ENCODE data around the gene PSEN1.

PSEN1 gene

DNA sequence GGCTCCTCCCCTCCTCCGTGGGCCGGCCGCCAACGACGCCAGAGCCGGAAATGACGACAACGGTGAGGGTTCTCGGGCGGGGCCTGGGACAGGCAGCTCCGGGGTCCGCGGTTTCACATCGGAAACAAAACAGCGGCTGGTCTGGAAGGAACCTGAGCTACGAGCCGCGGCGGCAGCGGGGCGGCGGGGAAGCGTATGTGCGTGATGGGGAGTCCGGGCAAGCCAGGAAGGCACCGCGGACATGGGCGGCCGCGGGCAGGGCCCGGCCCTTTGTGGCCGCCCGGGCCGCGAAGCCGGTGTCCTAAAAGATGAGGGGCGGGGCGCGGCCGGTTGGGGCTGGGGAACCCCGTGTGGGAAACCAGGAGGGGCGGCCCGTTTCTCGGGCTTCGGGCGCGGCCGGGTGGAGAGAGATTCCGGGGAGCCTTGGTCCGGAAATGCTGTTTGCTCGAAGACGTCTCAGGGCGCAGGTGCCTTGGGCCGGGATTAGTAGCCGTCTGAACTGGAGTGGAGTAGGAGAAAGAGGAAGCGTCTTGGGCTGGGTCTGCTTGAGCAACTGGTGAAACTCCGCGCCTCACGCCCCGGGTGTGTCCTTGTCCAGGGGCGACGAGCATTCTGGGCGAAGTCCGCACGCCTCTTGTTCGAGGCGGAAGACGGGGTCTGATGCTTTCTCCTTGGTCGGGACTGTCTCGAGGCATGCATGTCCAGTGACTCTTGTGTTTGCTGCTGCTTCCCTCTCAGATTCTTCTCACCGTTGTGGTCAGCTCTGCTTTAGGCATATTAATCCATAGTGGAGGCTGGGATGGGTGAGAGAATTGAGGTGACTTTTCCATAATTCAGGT is at the start of gene PSEN1:
PSEN1 (plus strand) TSS at position 121 of the 839 bp plus-strand sequence. CDS start 11,513 bp downstream, outside the sequence.
- peak; percentile 84 for FAIRE-seq
- DNase-seq (ENCODE audit: low spot score), result peak; percentile 100

DNA sequence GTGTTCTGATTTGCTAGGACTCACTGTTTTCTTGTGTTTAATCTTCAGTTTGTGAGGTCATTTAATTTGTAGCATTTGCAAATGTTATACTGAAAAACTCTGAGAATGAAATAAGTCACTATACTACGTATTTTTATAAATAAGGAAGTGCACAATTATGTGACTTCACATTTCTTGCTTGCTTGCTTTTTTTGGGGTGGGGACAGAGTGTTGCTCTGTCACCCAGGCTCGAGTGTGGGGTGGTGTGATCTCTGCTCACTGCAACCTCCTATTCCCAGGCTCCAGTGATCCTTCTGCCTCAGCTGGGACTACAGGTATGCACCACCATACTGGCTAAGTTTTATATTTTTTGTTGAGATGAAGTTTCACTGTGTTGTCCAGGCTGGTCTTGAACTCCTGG is 45.3 kb upstream of the PSEN1 start:
- peak; percentile 71 for FAIRE-seq

DNA sequence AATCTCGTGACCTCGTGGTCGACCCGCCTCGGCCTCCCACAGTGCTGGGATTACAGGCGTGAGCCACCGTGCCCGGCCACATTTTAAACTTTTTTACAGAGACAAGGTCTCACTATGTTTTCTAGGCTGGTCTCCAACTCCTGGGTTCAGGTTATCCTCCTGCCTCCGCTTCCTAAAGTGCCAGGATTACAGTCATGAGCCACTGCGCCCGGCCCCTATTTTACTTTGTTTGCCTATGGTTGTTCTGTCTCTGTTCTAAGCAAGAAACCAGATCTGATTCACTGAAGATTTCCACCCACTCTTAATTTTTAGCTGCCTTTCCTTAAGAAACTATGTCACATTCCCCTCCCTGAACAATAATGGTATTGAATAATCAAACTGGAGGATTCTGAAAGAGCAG is 38.9 kb upstream of the PSEN1 start:
- no peak for DNase-seq (ENCODE audit: low spot score)
- FAIRE-seq, result no peak

More for the DNA sequence above, 45.3 kb upstream of the PSEN1 start:
- no peak for DNase-seq (ENCODE audit: low spot score)

DNA sequence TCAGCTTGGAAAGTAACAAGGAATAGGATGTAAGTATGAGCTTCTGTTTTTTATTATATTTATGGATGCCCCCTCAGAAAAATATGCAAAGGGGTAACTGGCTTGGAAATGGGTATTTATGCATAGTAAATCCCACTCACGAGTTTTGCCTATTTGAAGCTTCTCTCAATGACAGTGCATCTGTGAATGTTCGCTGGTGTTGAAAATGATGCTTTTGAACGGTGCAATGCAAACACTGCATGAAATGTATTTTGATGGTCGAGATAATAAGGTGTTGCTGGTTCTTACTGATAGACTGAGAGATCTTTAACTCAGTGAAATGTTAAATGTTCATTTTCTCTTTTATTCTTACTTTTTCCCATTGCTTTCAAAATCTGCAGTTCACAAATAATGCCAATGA is 36.0 kb upstream of the PSEN1 start:
- no peak for DNase-seq (ENCODE audit: low spot score)
- FAIRE-seq, result peak; percentile 89

DNA sequence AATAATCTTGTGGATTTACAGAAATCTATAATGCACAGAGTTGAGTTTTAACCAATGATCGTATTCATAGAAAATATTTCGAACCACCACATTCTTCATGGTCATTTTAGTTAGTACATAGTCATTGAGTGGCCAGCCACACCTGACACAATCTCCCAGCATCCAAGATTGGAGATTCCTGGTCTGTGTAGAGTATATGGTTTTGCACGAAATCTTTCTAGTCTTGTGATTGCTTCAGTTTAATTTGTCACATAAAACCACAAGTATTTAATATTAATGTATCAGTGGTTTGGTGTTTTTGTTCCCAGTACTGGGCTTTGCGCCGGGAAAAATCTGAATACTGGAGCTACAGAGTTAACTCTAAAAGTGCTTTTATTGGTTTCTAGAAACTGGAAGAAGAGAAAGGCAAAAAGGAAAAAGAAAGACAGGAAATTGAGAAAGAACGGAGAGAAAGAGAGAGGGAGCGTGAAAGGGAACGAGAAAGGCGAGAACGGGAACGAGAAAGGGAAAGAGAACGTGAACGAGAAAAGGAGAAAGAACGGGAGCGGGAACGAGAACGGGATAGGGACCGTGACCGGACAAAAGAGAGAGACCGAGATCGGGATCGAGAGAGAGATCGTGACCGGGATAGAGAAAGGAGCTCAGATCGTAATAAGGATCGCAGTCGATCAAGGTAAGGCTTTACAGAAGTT is 33.4 kb upstream of the PSEN1 start:
- FAIRE-seq, result no peak
- no peak for DNase-seq (ENCODE audit: low spot score)

DNA sequence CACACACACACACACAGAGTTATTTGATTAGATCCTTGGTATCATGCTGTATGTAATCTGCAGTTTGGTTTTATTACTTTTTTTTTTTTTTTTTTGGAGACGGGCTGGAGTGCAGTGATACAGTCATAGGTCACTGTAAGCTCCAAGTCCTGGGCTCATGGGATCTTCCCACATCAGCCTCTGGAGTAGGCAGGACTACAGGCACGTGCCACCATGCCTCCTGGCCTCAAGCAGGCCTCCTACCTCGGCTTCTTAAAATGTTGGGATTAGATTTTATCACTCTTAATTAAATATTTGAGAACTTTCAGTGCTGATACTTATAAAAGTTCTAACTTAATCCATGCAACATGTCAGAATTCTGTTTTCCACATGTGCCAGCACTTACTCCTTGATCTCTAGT is 31.3 kb upstream of the PSEN1 start:
- peak; percentile 44 for FAIRE-seq
- no peak for DNase-seq (ENCODE audit: low spot score)

DNA sequence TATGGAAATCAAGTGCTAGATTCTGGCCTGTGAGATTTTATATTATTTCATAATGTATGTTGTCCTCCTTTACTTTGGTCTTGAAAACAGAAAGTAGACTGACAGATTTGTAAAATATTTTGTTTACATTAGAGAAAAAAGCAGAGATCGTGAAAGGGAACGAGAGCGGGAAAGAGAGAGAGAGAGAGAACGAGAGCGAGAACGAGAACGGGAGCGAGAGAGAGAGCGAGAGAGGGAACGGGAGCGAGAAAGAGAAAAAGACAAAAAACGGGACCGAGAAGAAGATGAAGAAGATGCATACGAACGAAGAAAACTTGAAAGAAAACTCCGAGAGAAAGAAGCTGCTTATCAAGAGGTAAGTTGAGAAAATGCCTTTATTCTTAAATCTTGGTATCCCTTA is 30.6 kb upstream of the PSEN1 start:
- FAIRE-seq (no peak), DNase-seq (ENCODE audit: low spot score) (no peak)

DNA sequence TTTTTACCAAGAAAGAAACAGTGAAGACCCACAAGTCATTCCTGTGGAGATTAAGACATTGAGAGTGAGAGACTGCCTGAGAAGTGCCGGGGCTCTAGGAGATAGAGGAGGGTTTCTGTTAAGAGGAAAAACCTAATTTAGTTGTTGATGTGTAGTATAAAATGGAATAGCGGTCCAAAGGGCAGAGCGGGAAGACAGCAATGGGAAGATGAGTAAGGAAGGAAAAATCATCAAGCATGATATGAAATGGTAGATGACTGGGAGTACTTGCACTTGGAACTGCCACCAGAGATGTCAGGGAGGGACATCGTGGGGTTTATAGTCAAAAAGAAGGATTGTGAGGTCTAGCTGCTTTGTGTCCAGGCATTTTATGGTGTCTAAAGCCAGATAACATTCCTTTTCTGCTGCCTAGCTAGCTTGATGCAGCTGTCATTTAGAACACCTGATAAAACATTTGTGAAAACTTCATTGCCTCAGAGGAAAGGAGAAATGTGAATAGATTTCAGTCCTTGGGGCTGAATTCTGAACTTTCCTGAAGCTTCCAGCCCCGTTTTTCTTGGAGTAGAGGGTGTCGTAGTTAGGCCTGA is 20.1 kb upstream of the PSEN1 start:
- FAIRE-seq (peak; percentile 81), DNase-seq (ENCODE audit: low spot score) (no peak)

DNA sequence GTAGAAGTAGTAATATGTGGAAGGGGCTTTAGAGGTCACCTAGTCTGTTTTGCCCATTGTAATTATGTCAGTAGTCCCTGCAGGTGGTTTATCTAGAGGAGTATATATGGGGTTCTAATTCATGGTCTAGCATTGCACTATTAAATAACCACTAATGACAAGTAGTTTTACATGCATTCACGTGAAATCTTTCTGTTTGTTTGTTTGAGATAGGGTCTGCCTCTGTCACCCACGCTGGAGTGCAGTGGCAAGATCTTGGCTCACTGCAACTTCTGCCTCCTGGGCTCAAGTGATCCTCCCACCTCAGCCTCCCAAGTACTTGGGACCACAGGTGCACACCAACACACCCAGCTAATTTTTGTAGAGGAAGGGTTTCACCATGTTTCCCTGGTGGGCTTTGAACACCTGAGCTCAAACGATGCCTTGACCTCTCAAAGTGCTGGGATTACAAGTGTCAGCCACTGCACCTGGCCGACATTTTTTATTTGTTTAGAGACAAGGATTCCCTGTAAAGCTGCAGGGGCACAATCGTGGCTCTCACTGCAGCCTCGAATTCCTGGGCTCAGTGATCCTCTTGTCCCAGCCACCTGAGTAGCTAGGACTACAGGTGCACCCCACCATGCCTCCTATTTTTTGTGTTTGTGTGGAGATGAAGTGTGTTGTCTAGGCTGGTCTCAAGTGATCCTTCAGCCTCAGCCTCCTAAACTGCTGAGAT is 12.0 kb upstream of the PSEN1 start:
- FAIRE-seq (no peak), DNase-seq (ENCODE audit: low spot score) (no peak)

DNA sequence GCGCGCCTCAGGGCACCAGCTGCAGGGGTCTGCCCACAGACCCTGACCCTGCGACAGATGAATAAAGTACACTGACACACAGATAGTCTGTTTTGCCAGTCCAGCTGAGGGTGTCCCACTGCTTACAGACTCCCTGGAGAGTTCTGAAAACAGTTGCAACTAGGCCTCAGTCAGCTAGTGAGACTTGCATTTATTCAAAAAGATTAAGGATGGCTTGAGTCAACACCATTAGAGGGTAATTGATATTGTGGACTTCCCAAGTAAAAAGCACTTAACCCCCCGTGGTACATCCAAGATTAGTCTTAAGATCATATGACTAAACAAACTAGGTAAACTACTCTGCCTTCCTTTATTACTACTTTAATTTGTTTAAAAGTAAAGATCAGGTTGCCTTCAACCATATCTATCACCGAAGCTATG is 11.1 kb upstream of the PSEN1 start:
- DNase-seq (ENCODE audit: low spot score), result no peak
- FAIRE-seq, result no peak

DNA sequence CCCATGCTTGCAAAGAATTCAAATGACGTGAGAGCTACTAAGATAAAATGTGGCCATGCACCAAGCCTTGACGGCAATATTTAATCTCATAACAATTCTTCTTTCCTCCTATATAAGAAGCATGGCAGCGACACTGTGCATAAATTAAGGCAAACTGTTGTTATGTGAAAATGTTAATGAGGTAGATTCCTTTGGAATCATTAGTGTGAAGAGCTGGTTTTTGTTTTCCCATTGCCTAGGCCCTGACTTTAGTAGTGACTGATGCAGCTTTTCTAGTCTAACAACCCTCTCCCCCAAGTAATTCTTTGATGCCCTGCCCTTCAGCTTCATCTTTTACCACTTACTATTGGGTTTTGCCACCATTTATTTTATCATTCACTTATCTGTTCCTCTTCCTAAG is 10.6 kb upstream of the PSEN1 start:
- FAIRE-seq (no peak), DNase-seq (ENCODE audit: low spot score) (no peak)

DNA sequence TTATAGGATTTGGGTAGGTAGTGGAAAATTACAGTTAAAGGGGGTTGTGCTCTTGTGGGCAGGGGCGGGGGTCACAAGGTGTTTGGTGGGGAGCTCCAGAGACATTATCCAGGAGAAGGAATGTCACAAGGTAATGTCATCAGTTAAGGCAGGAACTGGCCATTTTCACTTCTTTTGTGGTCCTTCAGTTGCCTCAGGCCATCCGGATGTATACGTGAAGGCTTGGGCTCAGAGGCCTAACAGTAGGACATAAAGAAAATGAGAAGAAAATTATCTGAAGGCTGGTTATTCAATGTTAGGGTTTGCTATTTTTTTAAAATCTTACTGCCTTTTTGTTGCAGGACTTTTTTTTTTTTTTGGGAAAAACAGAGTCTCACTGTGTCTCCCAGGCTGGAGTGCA is 2.5 kb upstream of the PSEN1 start:
- DNase-seq (ENCODE audit: low spot score), result no peak
- FAIRE-seq, result no peak

DNA sequence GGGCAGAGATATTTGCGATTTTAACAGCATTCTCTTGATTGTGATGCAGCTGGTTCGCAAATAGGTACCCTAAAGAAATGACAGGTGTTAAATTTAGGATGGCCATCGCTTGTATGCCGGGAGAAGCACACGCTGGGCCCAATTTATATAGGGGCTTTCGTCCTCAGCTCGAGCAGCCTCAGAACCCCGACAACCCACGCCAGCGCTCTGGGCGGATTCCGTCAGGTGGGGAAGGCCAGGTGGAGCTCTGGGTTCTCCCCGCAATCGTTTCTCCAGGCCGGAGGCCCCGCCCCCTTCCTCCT is 271 bp upstream of the PSEN1 start:
- DNase-seq (ENCODE audit: low spot score) (no peak), FAIRE-seq (no peak)

DNA sequence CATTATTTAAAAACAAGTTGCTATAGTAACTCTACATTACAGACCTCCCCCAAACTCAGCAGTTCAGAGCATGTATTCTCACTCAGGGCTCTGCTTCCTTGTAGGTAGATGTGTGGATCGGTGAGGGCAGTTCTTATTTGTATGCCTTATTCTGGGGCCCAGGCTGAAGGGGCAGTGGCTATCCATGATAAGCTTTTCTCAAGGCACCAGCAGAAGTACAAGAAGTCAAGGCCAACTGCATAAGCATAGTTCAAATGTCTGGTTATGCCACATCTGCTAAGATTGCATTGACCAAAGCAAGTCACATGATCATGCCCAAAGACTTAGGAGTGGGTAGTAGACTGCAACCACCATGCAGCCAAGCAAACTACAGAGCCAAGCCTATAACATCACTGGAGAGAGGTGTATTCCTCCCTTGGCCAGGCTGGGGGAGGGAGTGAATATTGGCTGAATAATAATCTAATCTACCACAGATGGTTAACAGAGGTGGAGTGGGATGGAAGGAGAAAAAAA is 4.6 kb downstream of the PSEN1 start:
- FAIRE-seq, result peak; percentile 23

DNA sequence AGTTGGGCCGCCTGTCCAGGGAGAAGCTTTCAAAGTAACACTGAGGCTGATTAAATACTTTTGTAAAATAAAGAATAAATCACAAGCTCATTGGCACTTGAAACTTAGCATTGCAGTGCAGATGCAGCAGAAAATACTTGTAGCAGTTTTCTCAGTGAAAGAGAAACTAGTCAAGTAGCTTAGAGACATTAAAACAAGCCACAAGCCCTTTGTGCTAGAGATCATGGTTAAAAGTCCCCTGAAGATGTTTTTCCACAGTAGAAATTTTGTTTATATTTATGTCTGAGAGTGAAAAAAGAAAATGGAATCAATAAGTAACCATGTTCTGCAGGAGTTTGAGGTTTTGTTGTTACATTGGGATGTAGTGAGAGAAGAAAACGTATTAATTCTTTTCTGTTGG is 5.9 kb downstream of the PSEN1 start:
- FAIRE-seq, result no peak
- DNase-seq (ENCODE audit: low spot score), result no peak

More for the DNA sequence above, 4.6 kb downstream of the PSEN1 start:
- DNase-seq (ENCODE audit: low spot score), result no peak

DNA sequence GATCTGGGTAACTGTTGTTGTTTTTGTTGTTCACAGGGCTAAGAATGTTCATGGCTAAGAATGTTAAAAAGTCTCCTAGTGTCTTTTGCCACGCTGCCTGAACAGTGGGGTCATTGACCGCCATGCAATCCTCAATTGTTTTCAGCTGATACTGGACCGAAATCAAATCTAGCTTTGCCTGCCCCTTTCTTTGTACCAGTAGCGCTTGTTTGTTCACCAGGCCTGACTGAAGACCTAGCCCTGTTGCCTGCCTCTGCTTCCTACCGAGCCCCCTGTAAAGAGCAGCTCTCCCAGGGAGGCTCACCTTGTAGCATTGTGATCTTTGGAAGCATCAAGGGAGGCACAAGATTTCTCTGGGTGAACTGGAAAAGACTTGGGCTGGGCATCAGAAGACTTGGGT is 6.7 kb downstream of the PSEN1 start:
- DNase-seq (ENCODE audit: low spot score) (no peak), FAIRE-seq (no peak)

DNA sequence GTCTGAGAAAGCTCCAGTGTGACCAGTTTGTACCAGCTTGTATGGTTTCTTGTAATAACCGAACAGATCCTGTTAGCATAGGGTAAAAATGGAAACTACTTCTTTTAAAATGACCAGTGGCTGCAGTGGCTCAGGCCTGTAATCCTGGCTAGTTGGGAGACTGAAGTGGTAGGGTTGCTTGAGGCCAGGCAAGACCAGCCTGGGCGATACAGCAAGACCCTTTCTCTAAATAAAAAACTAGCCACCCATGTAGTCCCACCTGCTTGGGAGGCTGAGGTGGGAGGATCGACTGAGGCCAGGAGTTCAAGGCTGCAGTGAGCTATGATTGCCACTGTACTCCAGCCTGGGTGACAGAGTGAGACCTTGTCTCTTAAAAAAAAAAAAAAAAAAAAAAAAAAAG is 7.3 kb downstream of the PSEN1 start:
- FAIRE-seq (no peak), DNase-seq (ENCODE audit: low spot score) (no peak)

DNA sequence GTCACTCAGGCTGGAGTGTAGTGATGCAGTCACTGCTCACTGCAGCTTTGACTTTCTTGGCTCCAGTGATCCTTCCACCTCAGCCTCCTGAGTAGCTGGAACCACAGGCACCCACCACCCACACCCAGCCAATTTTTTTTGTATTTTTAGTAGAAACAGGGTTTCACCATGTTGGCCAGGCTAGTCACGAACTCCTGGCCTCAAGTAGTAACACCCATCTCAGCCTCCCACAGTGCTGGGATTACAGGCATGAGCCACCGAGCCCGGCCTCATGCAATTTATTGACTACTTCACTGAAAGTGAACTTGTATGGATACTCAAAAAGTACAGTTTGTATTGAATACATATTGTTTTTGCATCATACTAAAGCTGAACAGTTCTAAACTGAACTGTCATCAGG is 9.1 kb downstream of the PSEN1 start:
- FAIRE-seq, result no peak
- no peak for DNase-seq (ENCODE audit: low spot score)

DNA sequence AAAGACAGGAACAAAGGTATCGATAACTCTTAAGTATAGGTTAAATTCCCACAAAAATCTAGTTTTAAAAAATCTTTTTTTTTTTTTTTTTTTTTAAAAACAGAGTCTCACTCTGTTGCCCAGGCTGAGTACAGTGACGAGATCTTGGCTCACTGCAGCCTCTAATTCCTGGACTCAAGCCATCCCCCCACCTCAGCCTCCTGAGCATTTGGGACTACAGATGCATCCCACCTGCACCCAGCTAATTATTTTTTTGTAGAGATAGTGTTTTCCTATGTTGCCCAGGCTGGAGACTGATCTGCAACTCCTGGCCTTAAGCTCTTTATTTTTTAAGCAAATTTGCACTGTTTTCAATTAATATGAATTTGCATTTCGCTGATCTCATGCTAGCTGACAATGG is 9.8 kb downstream of the PSEN1 start:
- DNase-seq (ENCODE audit: low spot score), result no peak
- peak; percentile 72 for FAIRE-seq

DNA sequence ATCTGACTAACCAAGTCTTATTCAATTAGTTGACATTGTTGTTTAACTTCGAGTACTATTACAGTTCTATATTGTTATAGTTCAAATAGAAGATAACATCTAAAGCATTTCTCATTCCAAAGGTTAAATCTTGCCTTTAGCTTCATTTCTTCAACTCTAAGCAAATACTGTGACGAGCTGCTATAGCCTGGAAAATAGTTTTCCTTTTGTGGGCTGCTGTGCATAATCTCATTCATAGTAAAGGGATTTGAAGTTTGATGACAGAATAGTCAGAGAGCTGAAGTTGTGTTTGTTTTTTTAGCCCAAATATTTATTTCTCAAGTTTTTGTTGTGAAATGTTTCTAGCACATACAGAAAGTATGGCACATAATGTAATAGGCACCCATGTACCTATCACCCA is 13.4 kb downstream of the PSEN1 start:
- no peak for FAIRE-seq

DNA sequence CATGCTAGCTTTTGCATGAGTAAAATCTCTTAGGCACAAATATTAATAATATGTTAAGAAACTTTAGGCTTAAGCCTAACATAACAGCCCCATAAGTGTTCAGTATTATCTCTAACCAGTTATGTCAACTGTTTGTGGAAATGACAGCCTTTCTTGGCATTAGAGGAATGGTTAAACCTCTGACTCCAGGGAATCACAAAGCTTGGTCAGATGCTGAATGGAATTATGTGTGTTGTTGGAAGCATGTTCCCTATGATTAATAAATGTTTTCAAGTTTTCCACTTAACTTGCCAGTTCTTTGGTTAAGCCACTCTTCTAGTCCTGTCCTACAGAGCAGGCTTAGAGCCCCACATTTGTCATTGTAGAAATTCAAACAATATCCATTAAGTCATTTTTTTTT is 17.0 kb downstream of the PSEN1 start:
- DNase-seq (ENCODE audit: low spot score) (no peak), FAIRE-seq (no peak)

More for the DNA sequence above, 13.4 kb downstream of the PSEN1 start:
- no peak for DNase-seq (ENCODE audit: low spot score)

DNA sequence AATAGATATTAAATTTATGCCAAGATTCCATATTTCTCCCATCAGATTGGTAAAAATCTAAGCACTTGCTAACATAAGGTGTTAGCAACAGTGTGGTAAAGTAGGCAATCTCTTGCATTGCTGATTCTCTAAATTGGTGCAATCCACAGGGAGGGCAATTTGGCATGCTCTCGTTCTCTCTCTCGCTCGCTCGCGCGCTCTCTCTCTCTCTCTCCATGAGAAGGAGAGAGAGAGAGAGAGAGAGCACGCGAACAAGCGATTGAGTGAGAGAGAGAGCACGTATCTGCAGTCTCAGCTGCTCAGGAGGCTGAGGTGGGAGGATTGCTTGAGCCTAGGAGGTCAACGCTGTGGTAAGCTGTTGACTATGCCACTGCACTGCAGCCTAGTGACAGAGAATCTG is 25.9 kb downstream of the PSEN1 start:
- FAIRE-seq, result no peak
- no peak for DNase-seq (ENCODE audit: low spot score)

All from urothelium cell line (cell line).